Osteocyte (in vitro differentiated cells): Measurements from ENCODE around the gene RAPSN. TPM values are rescaled to one million over a fixed set of nuclear protein-coding genes. Genes with fewer than 3 reads are reported as not detected.

ENCODE experiments used
- DNase-seq: peaks from one replicate; pipeline ENCODE4 v3.0.0; 2021; ENCODE audit warnings: mixed read lengths; ENCODE audit not compliant: unreplicated experiment; ENCODE audit errors: extremely low spot score
- H3K27ac Mint-ChIP-seq: one replicate; pipeline ENCODE4 v1.8.0; 2021; ENCODE audit warnings: mild to moderate bottlenecking, mixed read lengths; ENCODE audit not compliant: unreplicated experiment
- H3K27me3 Mint-ChIP-seq: one replicate; pipeline ENCODE4 v1.8.0; 2021; ENCODE audit warnings: mixed read lengths; ENCODE audit not compliant: unreplicated experiment
- H3K36me3 Mint-ChIP-seq: one replicate; pipeline ENCODE4 v1.8.0; 2021; ENCODE audit warnings: mixed read lengths; ENCODE audit not compliant: unreplicated experiment
- H3K4me1 Mint-ChIP-seq: one replicate; pipeline ENCODE4 v1.8.0; 2021; ENCODE audit warnings: mixed read lengths; ENCODE audit not compliant: unreplicated experiment
- H3K4me3 Mint-ChIP-seq: one replicate; pipeline ENCODE4 v1.8.0; 2021; ENCODE audit warnings: mild to moderate bottlenecking, moderate library complexity, mixed read lengths; ENCODE audit not compliant: unreplicated experiment
- H3K9me3 Mint-ChIP-seq: one replicate; pipeline ENCODE4 v1.8.0; 2021; ENCODE audit warnings: mixed read lengths; ENCODE audit not compliant: unreplicated experiment
- total RNA-seq: library from RNA; stranded (reverse); gene quantifications from 2 replicates; pipeline ENCODE4 v1.2.1, GENCODE V29; 2021
- TF ChIP-seq, protein P1 (sequence below): fragments of 200-600 bp; sonication (generic); IDR thresholded peaks from 2 replicates; pipeline ENCODE4 v1.5.0; 2021; ENCODE audit warnings: antibody characterized with exemption, mild to moderate bottlenecking, moderate library complexity

Gene RAPSN
- total RNA-seq, 1 donor from 2014 or later: 0.24 TPM

DNA sequence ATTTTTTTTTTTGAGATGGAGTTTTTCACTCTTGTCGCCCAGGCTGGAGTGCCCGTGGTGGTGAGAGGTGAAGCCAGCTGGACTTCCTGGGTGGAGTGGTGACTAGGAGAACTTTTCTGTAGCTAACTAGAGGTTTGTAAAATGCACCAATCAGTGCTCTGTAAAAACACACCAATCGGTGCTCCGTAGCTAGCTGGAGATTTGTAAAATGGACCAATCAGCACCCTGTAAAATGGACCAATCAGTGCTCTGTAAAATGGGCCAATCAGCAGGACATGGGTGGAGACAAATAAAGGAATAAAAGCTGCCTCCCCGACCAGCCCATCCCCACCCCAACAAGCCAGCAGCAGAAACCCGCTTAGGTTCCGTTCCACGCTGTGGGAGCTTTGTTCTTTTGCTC, 4.4 kb upstream of the RAPSN start:
- Mint-ChIP-seq H3K27ac (no peak overlapping the region), H3K4me3 (no peak overlapping the region), H3K4me1 (peaks cover 2% of the 10 kb centered on the region), H3K27me3 (no peaks in the 10 kb centered on the region), H3K36me3 (no peaks in the 10 kb centered on the region), H3K9me3 (no peaks in the 10 kb centered on the region)
- no peak for DNase-seq
- TF ChIP-seq, protein P1, sequence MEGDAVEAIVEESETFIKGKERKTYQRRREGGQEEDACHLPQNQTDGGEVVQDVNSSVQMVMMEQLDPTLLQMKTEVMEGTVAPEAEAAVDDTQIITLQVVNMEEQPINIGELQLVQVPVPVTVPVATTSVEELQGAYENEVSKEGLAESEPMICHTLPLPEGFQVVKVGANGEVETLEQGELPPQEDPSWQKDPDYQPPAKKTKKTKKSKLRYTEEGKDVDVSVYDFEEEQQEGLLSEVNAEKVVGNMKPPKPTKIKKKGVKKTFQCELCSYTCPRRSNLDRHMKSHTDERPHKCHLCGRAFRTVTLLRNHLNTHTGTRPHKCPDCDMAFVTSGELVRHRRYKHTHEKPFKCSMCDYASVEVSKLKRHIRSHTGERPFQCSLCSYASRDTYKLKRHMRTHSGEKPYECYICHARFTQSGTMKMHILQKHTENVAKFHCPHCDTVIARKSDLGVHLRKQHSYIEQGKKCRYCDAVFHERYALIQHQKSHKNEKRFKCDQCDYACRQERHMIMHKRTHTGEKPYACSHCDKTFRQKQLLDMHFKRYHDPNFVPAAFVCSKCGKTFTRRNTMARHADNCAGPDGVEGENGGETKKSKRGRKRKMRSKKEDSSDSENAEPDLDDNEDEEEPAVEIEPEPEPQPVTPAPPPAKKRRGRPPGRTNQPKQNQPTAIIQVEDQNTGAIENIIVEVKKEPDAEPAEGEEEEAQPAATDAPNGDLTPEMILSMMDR: no peak

DNA sequence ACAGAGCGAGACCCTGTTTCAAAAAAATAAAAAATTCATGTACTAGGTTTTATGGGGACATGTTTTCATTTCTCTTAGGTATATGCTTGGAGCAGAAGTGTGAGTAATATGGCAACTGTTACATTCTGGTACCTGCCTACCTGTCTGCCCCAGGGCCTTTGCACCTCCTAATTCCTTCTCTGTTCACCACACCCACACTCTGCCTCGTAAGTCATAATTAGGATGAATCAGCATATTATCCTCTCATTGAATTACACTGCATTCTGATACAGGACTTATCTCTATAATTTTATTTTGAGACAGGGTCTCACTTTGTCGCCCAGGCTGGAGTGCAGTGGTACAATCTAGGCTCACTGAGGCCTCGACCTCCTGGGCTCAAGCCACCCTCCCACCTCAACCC, 3.1 kb upstream of the RAPSN start:
- Mint-ChIP-seq H3K36me3 (no peaks in the 10 kb centered on the region), H3K27ac (no peak overlapping the region), H3K9me3 (no peaks in the 10 kb centered on the region)

DNA sequence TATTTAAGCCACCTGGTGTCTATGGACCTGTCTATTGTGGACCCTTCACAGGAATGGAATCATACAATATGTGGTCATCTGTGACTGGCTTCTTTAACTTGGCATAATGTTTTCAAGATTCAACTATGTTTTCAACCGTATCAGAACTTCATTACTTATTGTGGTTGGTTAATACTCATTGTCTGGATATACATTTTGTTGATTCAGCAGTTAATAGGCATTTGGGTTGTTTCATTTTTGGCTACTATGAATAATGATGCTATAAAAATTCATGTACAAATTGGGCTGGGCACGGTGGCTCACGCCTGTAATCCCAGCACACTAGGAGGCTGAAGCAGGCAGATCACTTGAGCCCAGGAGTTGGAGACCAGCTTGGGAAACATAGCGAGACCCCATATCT, 2.5 kb upstream of the RAPSN start:
- H3K36me3 Mint-ChIP-seq: no peaks in the 10 kb centered on the region
- no peak for DNase-seq
- no peak overlapping the region for H3K27ac Mint-ChIP-seq
- H3K4me3 Mint-ChIP-seq: no peak overlapping the region
- TF ChIP-seq, protein P1: no peak
- H3K9me3 Mint-ChIP-seq: no peaks in the 10 kb centered on the region
- H3K4me1 Mint-ChIP-seq: peaks cover 2% of the 10 kb centered on the region
- H3K27me3 Mint-ChIP-seq: no peaks in the 10 kb centered on the region

More for the DNA sequence above, 3.1 kb upstream of the RAPSN start:
- peaks cover 2% of the 10 kb centered on the region for H3K4me1 Mint-ChIP-seq
- H3K27me3 Mint-ChIP-seq: no peaks in the 10 kb centered on the region
- no peak for DNase-seq
- TF ChIP-seq, protein P1: no peak
- H3K4me3 Mint-ChIP-seq: no peak overlapping the region

DNA sequence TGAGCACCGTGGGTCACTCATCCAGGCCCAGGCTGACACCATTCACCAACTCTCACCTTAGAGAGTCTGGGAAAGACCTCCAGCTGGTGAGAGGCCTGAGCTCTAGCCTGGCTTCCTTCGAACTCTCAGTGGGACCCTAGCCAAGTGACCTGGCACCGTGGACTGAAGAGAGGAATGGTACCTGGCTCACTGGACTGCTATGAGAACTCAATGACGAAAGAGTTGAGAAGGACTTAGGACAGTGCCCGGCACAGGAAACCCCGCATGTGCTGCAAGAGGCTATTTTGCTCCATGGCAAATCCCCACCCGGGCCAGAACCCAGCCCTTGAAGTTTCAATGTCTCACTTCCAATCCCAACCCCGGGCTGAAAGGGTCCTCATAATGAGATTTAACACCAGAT, 605 bp upstream of the RAPSN start:
- Mint-ChIP-seq H3K36me3 (no peaks in the 10 kb centered on the region), H3K27ac (no peak overlapping the region), H3K4me3 (no peak overlapping the region), H3K4me1 (peaks cover 2% of the 10 kb centered on the region), H3K9me3 (no peaks in the 10 kb centered on the region), H3K27me3 (no peaks in the 10 kb centered on the region)
- DNase-seq: no peak
- TF ChIP-seq, protein P1: no peak

DNA sequence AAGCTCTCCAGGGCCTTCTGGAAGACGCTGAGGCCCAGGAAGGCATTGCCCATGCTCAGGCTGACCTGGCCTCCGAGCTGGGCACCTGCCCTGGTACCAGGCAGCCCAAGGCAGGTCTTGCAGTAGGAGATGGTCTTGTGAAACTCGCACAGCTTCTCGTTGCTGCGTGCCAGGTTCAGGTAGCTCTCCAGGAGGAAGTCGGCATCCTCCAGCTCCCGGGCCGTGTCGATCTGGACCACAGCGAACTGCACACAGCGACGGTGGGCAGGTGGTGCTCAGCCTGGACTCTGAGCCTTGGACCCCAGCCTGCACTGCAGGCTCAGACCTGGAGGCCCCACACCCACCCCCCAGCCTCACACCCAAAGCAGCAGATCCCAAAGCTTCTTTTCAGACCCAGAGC, 1.0 kb downstream of the RAPSN start:
- no peaks in the 10 kb centered on the region for H3K9me3 Mint-ChIP-seq
- no peak overlapping the region for H3K27ac Mint-ChIP-seq

More for the DNA sequence above, 1.0 kb downstream of the RAPSN start:
- Mint-ChIP-seq H3K4me1 (no peaks in the 10 kb centered on the region), H3K27me3 (no peaks in the 10 kb centered on the region), H3K36me3 (no peaks in the 10 kb centered on the region), H3K4me3 (no peak overlapping the region)
- TF ChIP-seq, protein P1: no peak
- no peak for DNase-seq
